Astrocyte (in vitro differentiated cells and primary cell): ENCODE results near the gene LDHD. TPM values are rescaled to one million over a fixed set of nuclear protein-coding genes. Genes with fewer than 3 reads are reported as not detected.

ENCODE experiments used
- DNase-seq: peaks from one replicate; pipeline ENCODE4 v3.0.0-alpha.2; 2010; ENCODE audit warnings: low read depth
- FAIRE-seq: peaks from 2 replicates; lab custom pipeline; 2011; peaks lifted over from hg19 to GRCh38; lab: Jason Lieb, UNC
- H2AFZ ChIP-seq: 2 replicates; pipeline ENCODE4 v1.6.0; 2012; ENCODE audit warnings: low read depth, low read length, inconsistent platforms
- H3K27ac ChIP-seq: 2 replicates; pipeline ENCODE4 v1.5.1; 2011; ENCODE audit warnings: low read depth, low read length, inconsistent platforms
- H3K27me3 ChIP-seq: 2 replicates; pipeline ENCODE4 v1.6.0; 2011; ENCODE audit warnings: low read length, inconsistent platforms; ENCODE audit not compliant: insufficient read depth
- H3K36me3 ChIP-seq: 2 replicates; pipeline ENCODE4 v1.5.1; 2011; ENCODE audit warnings: low read length, inconsistent platforms; ENCODE audit not compliant: insufficient read depth
- H3K4me1 ChIP-seq: 2 replicates; pipeline ENCODE4 v1.5.1; 2011; ENCODE audit warnings: low read length, inconsistent platforms; ENCODE audit not compliant: insufficient read depth
- H3K4me2 ChIP-seq: 2 replicates; pipeline ENCODE4 v1.6.0; 2012; ENCODE audit warnings: low read length, inconsistent platforms
- H3K4me3 ChIP-seq: 2 replicates; pipeline ENCODE4 v1.5.1; 2011; ENCODE audit warnings: low read depth, mild to moderate bottlenecking, low read length, inconsistent platforms; ENCODE audit not compliant: insufficient read depth
- H3K79me2 ChIP-seq: 2 replicates; pipeline ENCODE4 v1.6.0; 2012; ENCODE audit warnings: mild to moderate bottlenecking, low read length, inconsistent platforms; ENCODE audit not compliant: insufficient read depth
- H3K9ac ChIP-seq: 2 replicates; pipeline ENCODE4 v1.6.0; 2012; ENCODE audit warnings: mild to moderate bottlenecking, low read length, inconsistent platforms
- H3K9me3 ChIP-seq: 2 replicates; pipeline ENCODE4 v1.5.1; 2012; ENCODE audit warnings: low read depth, mild to moderate bottlenecking, low read length, inconsistent platforms; ENCODE audit not compliant: insufficient read depth
- H4K20me1 ChIP-seq: 2 replicates; pipeline ENCODE4 v1.6.0; 2012; ENCODE audit warnings: low read length, inconsistent platforms; ENCODE audit not compliant: insufficient read depth
- H3K27ac Mint-ChIP-seq: one replicate; pipeline ENCODE4 v1.8.0; 2021; ENCODE audit warnings: mild to moderate bottlenecking, mixed read lengths; ENCODE audit not compliant: unreplicated experiment
- H3K27me3 Mint-ChIP-seq: one replicate; pipeline ENCODE4 v1.8.0; 2021; ENCODE audit warnings: low read depth, mixed read lengths; ENCODE audit not compliant: unreplicated experiment
- H3K36me3 Mint-ChIP-seq: one replicate; pipeline ENCODE4 v1.8.0; 2021; ENCODE audit warnings: low read depth, mixed read lengths; ENCODE audit not compliant: unreplicated experiment
- H3K4me1 Mint-ChIP-seq: one replicate; pipeline ENCODE4 v1.8.0; 2021; ENCODE audit warnings: low read depth, mixed read lengths; ENCODE audit not compliant: unreplicated experiment
- H3K4me3 Mint-ChIP-seq: one replicate; pipeline ENCODE4 v1.8.0; 2021; ENCODE audit warnings: mild to moderate bottlenecking, moderate library complexity, mixed read lengths; ENCODE audit not compliant: unreplicated experiment
- H3K9me3 Mint-ChIP-seq: one replicate; pipeline ENCODE4 v1.8.0; 2021; ENCODE audit warnings: mild to moderate bottlenecking, mixed read lengths; ENCODE audit not compliant: unreplicated experiment
- CTCF ChIP-seq: IDR thresholded peaks from 2 replicates; pipeline ENCODE4 v1.5.1; 2011; ENCODE audit warnings: low read depth, mild to moderate bottlenecking, inconsistent platforms, low read length, moderate library complexity; ENCODE audit not compliant: insufficient read depth
- EZH2 ChIP-seq: IDR thresholded peaks from 2 replicates; pipeline ENCODE4 v1.6.1; 2012; ENCODE audit warnings: mild to moderate bottlenecking, low read length, inconsistent platforms; ENCODE audit not compliant: insufficient read depth
- total RNA-seq: library from RNA; stranded (reverse); gene quantifications from 2 replicates; pipeline ENCODE4 v1.2.1, GENCODE V29; 2021

LDHD gene
- total RNA-seq, 1 donor from 2014 or later, result not detected

GRCh38 chr16:75097191-75097761, 19.3 kb downstream of the LDHD start:
- Histone ChIP-seq H3K79me2 (peaks cover 6% of the 10 kb centered on the region), H3K4me1 (peaks cover 7% of the 10 kb centered on the region), H3K9me3 (no peaks in the 10 kb centered on the region), H3K36me3 (peaks cover 2% of the 10 kb centered on the region), H3K27ac (no peak overlapping the region), H3K4me3 (no peak overlapping the region), H2AFZ (no peak overlapping the region), H3K27me3 (no peaks in the 10 kb centered on the region), H3K9ac (no peak overlapping the region), H3K4me2 (no peak overlapping the region), H4K20me1 (peaks cover 87% of the 10 kb centered on the region)
- Mint-ChIP-seq H3K27ac (no peak overlapping the region), H3K27me3 (no peaks in the 10 kb centered on the region), H3K9me3 (no peaks in the 10 kb centered on the region), H3K4me1 (peaks cover 8% of the 10 kb centered on the region), H3K4me3 (no peak overlapping the region), H3K36me3 (peaks cover 13% of the 10 kb centered on the region)
- DNase-seq, result no peak
- no peak for FAIRE-seq
- TF ChIP-seq CTCF (no peak), EZH2 (no peak)

GRCh38 chr16:75096656-75097055, 19.9 kb downstream of the LDHD start:
- TF ChIP-seq CTCF (peak; percentile 11), EZH2 (no peak)
- H3K27ac ChIP-seq, result no peak overlapping the region
- H2AFZ ChIP-seq, result no peak overlapping the region
- no peak overlapping the region for H3K4me2 ChIP-seq
- H3K4me1 ChIP-seq, result peaks cover 7% of the 10 kb centered on the region
- no peak overlapping the region for H3K9ac ChIP-seq
- no peak overlapping the region for H3K4me3 Mint-ChIP-seq
- H4K20me1 ChIP-seq, result peaks cover 84% of the 10 kb centered on the region
- no peaks in the 10 kb centered on the region for H3K9me3 Mint-ChIP-seq
- peaks cover 11% of the 10 kb centered on the region for H3K36me3 Mint-ChIP-seq
- peaks cover 13% of the 10 kb centered on the region for H3K79me2 ChIP-seq
- H3K27me3 Mint-ChIP-seq, result no peaks in the 10 kb centered on the region
- no peak overlapping the region for H3K4me3 ChIP-seq
- H3K4me1 Mint-ChIP-seq, result peaks cover 8% of the 10 kb centered on the region
- DNase-seq, result peak; percentile 23
- no peaks in the 10 kb centered on the region for H3K27me3 ChIP-seq
- no peaks in the 10 kb centered on the region for H3K9me3 ChIP-seq
- H3K27ac Mint-ChIP-seq, result no peak overlapping the region
- no peak for FAIRE-seq
- peaks cover 2% of the 10 kb centered on the region for H3K36me3 ChIP-seq

- Histone ChIP-seq H3K4me3 (no peak overlapping the region), H3K9me3 (no peaks in the 10 kb centered on the region), H2AFZ (no peak overlapping the region), H4K20me1 (peaks cover 75% of the 10 kb centered on the region), H3K4me1 (peaks cover 7% of the 10 kb centered on the region), H3K79me2 (peaks cover 19% of the 10 kb centered on the region), H3K9ac (no peak overlapping the region), H3K27ac (no peak overlapping the region), H3K36me3 (peaks cover 2% of the 10 kb centered on the region), H3K27me3 (no peaks in the 10 kb centered on the region), H3K4me2 (no peak overlapping the region)
- no peak for FAIRE-seq
- TF ChIP-seq CTCF (no peak), EZH2 (no peak)
- Mint-ChIP-seq H3K9me3 (no peaks in the 10 kb centered on the region), H3K27ac (no peak overlapping the region), H3K27me3 (no peaks in the 10 kb centered on the region), H3K4me3 (no peak overlapping the region), H3K36me3 (peaks cover 11% of the 10 kb centered on the region), H3K4me1 (peaks cover 5% of the 10 kb centered on the region)
- DNase-seq, result no peak
Observed at GRCh38 chr16:75095204-75095621, 21.4 kb downstream of the LDHD start.
